Endodermal cell (in vitro differentiated cells): Measurements from ENCODE around the gene TRAPPC3L. TPM values are rescaled to one million over a fixed set of nuclear protein-coding genes. Genes with fewer than 3 reads are reported as not detected.

ENCODE experiments used
- DNase-seq: peaks from one replicate; pipeline ENCODE4 v3.0.0-alpha.2; 2017
- H3K27ac ChIP-seq: 2 replicates; pipeline ENCODE4 v1.5.1; 2013; ENCODE audit warnings: mild to moderate bottlenecking, low read depth, low read length, moderate library complexity
- H3K27me3 ChIP-seq: 2 replicates; pipeline ENCODE4 v1.6.1; 2013; ENCODE audit warnings: mild to moderate bottlenecking, low read length, moderate library complexity; ENCODE audit not compliant: insufficient read depth, control insufficient read depth, poor library complexity, severe bottlenecking
- H3K36me3 ChIP-seq: 2 replicates; pipeline ENCODE4 v1.7.0; 2013; ENCODE audit warnings: mild to moderate bottlenecking, low read length, moderate library complexity; ENCODE audit not compliant: control insufficient read depth, insufficient read depth
- H3K4me1 ChIP-seq: one replicate; pipeline ENCODE4 v1.7.0; 2013; ENCODE audit warnings: low read length; ENCODE audit not compliant: control insufficient read depth, insufficient read depth
- H3K4me3 ChIP-seq: 2 replicates; pipeline ENCODE4 v1.5.1; 2013; ENCODE audit warnings: mild to moderate bottlenecking, low read length, moderate library complexity
- H3K9ac ChIP-seq: 2 replicates; pipeline ENCODE4 v1.6.1; 2013; ENCODE audit warnings: mild to moderate bottlenecking, low read length, moderate library complexity; ENCODE audit not compliant: poor library complexity, severe bottlenecking; ENCODE audit errors: extremely low read depth
- H3K9me3 ChIP-seq: 2 replicates; pipeline ENCODE4 v1.6.1; 2013; ENCODE audit warnings: mild to moderate bottlenecking, low read length, moderate library complexity; ENCODE audit not compliant: control insufficient read depth
- H3K27ac Mint-ChIP-seq: 2 replicates; pipeline ENCODE4 v1.8.0; 2020; ENCODE audit warnings: mixed read lengths
- H3K27me3 Mint-ChIP-seq: 2 replicates; pipeline ENCODE4 v1.8.0; 2021; ENCODE audit warnings: mild to moderate bottlenecking, mixed read lengths; ENCODE audit not compliant: insufficient read depth
- H3K36me3 Mint-ChIP-seq: 2 replicates; pipeline ENCODE4 v1.8.0; 2020; ENCODE audit warnings: low read depth, mixed read lengths
- H3K4me1 Mint-ChIP-seq: 2 replicates; pipeline ENCODE4 v1.8.0; 2020; ENCODE audit warnings: mixed read lengths
- H3K4me3 Mint-ChIP-seq: 2 replicates; pipeline ENCODE4 v1.8.0; 2020; ENCODE audit warnings: mild to moderate bottlenecking, moderate library complexity, mixed read lengths
- H3K9me3 Mint-ChIP-seq: 2 replicates; pipeline ENCODE4 v1.8.0; 2020; ENCODE audit warnings: mild to moderate bottlenecking, mixed read lengths
- CTCF ChIP-seq: fragments of 200-600 bp; sonication (generic); conservative IDR thresholded peaks from 2 replicates; pipeline ENCODE4 v1.5.0; 2021; ENCODE audit warnings: antibody characterized with exemption, mild to moderate bottlenecking
- WGBS, 2 experiments: methylation state at CpG; one replicate each; pipeline versions ENCODE4 v1.1.5 to v1.1.7; 2013; ENCODE audit warnings: missing lambda C conversion rate in 2 of 2, mixed read lengths in 1 of 2; ENCODE audit not compliant: insufficient coverage in 1 of 2, insufficient read length in 1 of 2; 5-methylcytosine and 5-hydroxymethylcytosine counted together
- total RNA-seq, 2 donors: library from RNA; stranded (reverse); fragmentation: NEBNext Ultra II Directional in 1 of 2; extraction: Animal tissue kit (Norgen Biotek cat#: 25700) in 1 of 2; gene quantifications; 2 replicates in 1 of 2; 3 replicates in 1 of 2; pipeline ENCODE4 v1.2.1, GENCODE V29; 2021

TRAPPC3L gene
- total RNA-seq, 2 donors from 2014 or later, result not detected

GRCh38 chr6:116446399-116446798 is 99.1 kb downstream of the TRAPPC3L start:
- Mint-ChIP-seq H3K4me1 (peaks cover 3% of the 10 kb centered on the region), H3K27ac (no peak overlapping the region), H3K4me3 (no peak overlapping the region), H3K36me3 (no peaks in the 10 kb centered on the region), H3K27me3 (no peaks in the 10 kb centered on the region), H3K9me3 (no peaks in the 10 kb centered on the region)
- H3K27me3 ChIP-seq, result no peaks in the 10 kb centered on the region
- no peak overlapping the region for H3K4me3 ChIP-seq
- no peak overlapping the region for H3K27ac ChIP-seq
- no CpG with 5 or more reads among the region's 1 CpG for WGBS, 2 experiments
- H3K4me1 ChIP-seq, result no peaks in the 10 kb centered on the region
- no peak for DNase-seq
- no peak for TF ChIP-seq CTCF
- no peak overlapping the region for H3K9ac ChIP-seq
- H3K9me3 ChIP-seq, result no peaks in the 10 kb centered on the region
- H3K36me3 ChIP-seq, result no peaks in the 10 kb centered on the region

- DNase-seq, result no peak
- H3K9ac ChIP-seq, result no peak overlapping the region
- no peaks in the 10 kb centered on the region for H3K27me3 ChIP-seq
- H3K36me3 ChIP-seq, result no peaks in the 10 kb centered on the region
- no peak overlapping the region for H3K27ac ChIP-seq
- H3K4me3 Mint-ChIP-seq, result no peak overlapping the region
- H3K27ac Mint-ChIP-seq, result no peak overlapping the region
- H3K4me1 Mint-ChIP-seq, result no peaks in the 10 kb centered on the region
- no peak overlapping the region for H3K4me3 ChIP-seq
- no peaks in the 10 kb centered on the region for H3K4me1 ChIP-seq
- no peaks in the 10 kb centered on the region for H3K9me3 ChIP-seq
- H3K27me3 Mint-ChIP-seq, result no peaks in the 10 kb centered on the region
- no peaks in the 10 kb centered on the region for H3K9me3 Mint-ChIP-seq
- no peak for TF ChIP-seq CTCF
- WGBS, 2 experiments, result 76 to 82% methylated on average over 3 to 5 of the region's 5 CpGs
- H3K36me3 Mint-ChIP-seq, result no peaks in the 10 kb centered on the region
These were observed 100.4 kb downstream of the TRAPPC3L start for GRCh38 chr6:116445102-116445501.

Other genes with a start within 250 kb of the TRAPPC3L start
- gene DSE, start 174.7 kb downstream of the TRAPPC3L start, total RNA-seq, result 10 to 100 TPM; 42.3 to 44.3 TPM
- under 1 TPM in 1 of 2 donors, not detected in 1; 0.95 TPM for gene CALHM6, start 84.3 kb downstream of the TRAPPC3L start, total RNA-seq
- gene CALHM5, start 34.0 kb downstream of the TRAPPC3L start, total RNA-seq, result under 1 TPM; 0.18 to 0.20 TPM
- not detected for gene CALHM4, start 8.1 kb upstream of the TRAPPC3L start, total RNA-seq
- gene RWDD1, start 25.8 kb upstream of the TRAPPC3L start, total RNA-seq, result 10 to 100 TPM; 35.5 to 35.8 TPM
- 1 to 10 TPM in 1 of 2 donors, under 1 TPM in 1; 0.92 to 1.2 TPM for gene RSPH4A, start 70.8 kb upstream of the TRAPPC3L start, total RNA-seq
- gene ZUP1, start 123.1 kb upstream of the TRAPPC3L start, total RNA-seq, result 10 to 100 TPM; 18.5 to 26.1 TPM
- 10 to 100 TPM; 10.4 to 20.1 TPM for gene KPNA5, start 135.5 kb upstream of the TRAPPC3L start, total RNA-seq
- 1 to 10 TPM in 1 of 2 donors, under 1 TPM in 1; 0.79 to 1.1 TPM for gene FAM162B, start 220.0 kb upstream of the TRAPPC3L start, total RNA-seq